Panc1 (cell line): Measurements from ENCODE around the gene MAPK8IP2. TPM values are rescaled to one million over a fixed set of nuclear protein-coding genes. Genes with fewer than 3 reads are reported as not detected.

Experiments
- ATAC-seq: fragments of 200-7000 bp; cut with Tn5 transposase; 2 replicates; pipeline ENCODE4 v1.9.1; 2020; ENCODE audit warnings: mild to moderate bottlenecking, moderate library complexity
- BruUV-seq: library from RNA; stranded (reverse); fragments of 400-500 nt; replicated peaks from 2 replicates; lab custom pipeline; 2021; lab: Mats Ljungman, UMichigan
- CTCF ChIA-PET: fragments of 300-600 bp; sonication (Branson Sonifier 250); formaldehyde crosslinking; loops from one replicate; lab custom pipeline; 2022; ENCODE audit warnings: antibody characterized with exemption; lab: Charles Lee
- POLR2A ChIA-PET: fragments of 300-600 bp; sonication (Branson Sonifier 250); formaldehyde crosslinking; loops from one replicate; lab custom pipeline; 2022; ENCODE audit warnings: antibody characterized with exemption; lab: Charles Lee
- DNase-seq: peaks from one replicate; pipeline ENCODE4 v3.0.0-alpha.2; 2010; ENCODE audit warnings: low read depth, low spot score
- H3K27ac ChIP-seq: 2 replicates; pipeline ENCODE4 v1.5.1; 2011; ENCODE audit warnings: mild to moderate bottlenecking, low read length, inconsistent platforms
- H3K27me3 ChIP-seq: fragments of 200-500 bp; sonication (Bioruptor generic); 2 replicates; pipeline ENCODE4 v1.6.0; 2014; ENCODE audit warnings: low read length, inconsistent platforms; ENCODE audit not compliant: control insufficient read depth, insufficient read depth
- H3K36me3 ChIP-seq: fragments of 200-500 bp; sonication (Bioruptor generic); 2 replicates; pipeline ENCODE4 v1.5.1; 2014; ENCODE audit warnings: inconsistent platforms, mild to moderate bottlenecking, low read length, moderate library complexity; ENCODE audit not compliant: control insufficient read depth, insufficient read depth
- H3K4me1 ChIP-seq: 2 replicates; pipeline ENCODE4 v1.5.1; 2011; ENCODE audit warnings: inconsistent platforms, mild to moderate bottlenecking, low read length, moderate library complexity; ENCODE audit not compliant: control insufficient read depth, insufficient read depth
- H3K4me3 ChIP-seq, 2 experiments: 2 replicates each; pipeline ENCODE4 v1.5.1; 2011 to 2012; ENCODE audit warnings: low read depth in 2 of 2, low read length in 2 of 2, mild to moderate bottlenecking in 2 of 2, inconsistent platforms in 1 of 2, moderate library complexity in 1 of 2
- H3K9me3 ChIP-seq: fragments of 200-500 bp; sonication (Bioruptor generic); 2 replicates; pipeline ENCODE4 v1.5.1; 2014; ENCODE audit warnings: low read depth, mild to moderate bottlenecking, inconsistent platforms, low read length, moderate library complexity; ENCODE audit not compliant: control insufficient read depth, insufficient read depth
- POLR2AphosphoS5 ChIP-seq: IDR thresholded peaks from 2 replicates; pipeline ENCODE4 v1.6.1; 2012; ENCODE audit warnings: mild to moderate bottlenecking, low read depth, low read length, moderate library complexity
- SIN3A ChIP-seq: IDR thresholded peaks from 2 replicates; pipeline ENCODE4 v1.6.1; 2012; ENCODE audit warnings: low read depth, mild to moderate bottlenecking, low read length, moderate library complexity, borderline replicate concordance; ENCODE audit not compliant: insufficient read depth
- TCF7L2 ChIP-seq: IDR thresholded peaks from 2 replicates; pipeline ENCODE4 v1.6.1; 2011; ENCODE audit warnings: mild to moderate bottlenecking, low read depth, low read length, inconsistent platforms
- in situ Hi-C: cut with HindIII; loops from 2 replicates; pipeline ENCODE4 v1.10.0; 2016; ENCODE audit warnings: low sequenced_read_pairs, low pct_unique_long_range_greater_than_20kb
- intact Hi-C: fragments of 100-400 bp; cut with micrococcal nuclease; formaldehyde crosslinking; loops from one replicate; pipeline ENCODE4 v1.10.0; 2022; ENCODE audit not compliant: unreplicated experiment
- total RNA-seq: library from RNA; stranded (reverse); gene quantifications from one replicate; pipeline ENCODE4 v1.2.1, GENCODE V29; 2021; ENCODE audit not compliant: unreplicated experiment
- TF ChIP-seq, protein P1 (sequence below), 2 experiments: IDR thresholded peaks; 2 replicates each; pipeline ENCODE4 v1.6.1; 2011 to 2012; ENCODE audit warnings: low read depth in 2 of 2, control low read depth in 1 of 2, low read length in 1 of 2, mild to moderate bottlenecking in 1 of 2, moderate library complexity in 1 of 2; ENCODE audit not compliant: insufficient read depth in 1 of 2
- TF ChIP-seq, protein P2 (sequence below): fragments of 450-650 bp; IDR thresholded peaks from 2 replicates; pipeline ENCODE4 v1.5.1; 2017; ENCODE audit warnings: mild to moderate bottlenecking

The MAPK8IP2 gene
- total RNA-seq, 1 experiment from 2014 or later: 38.4 TPM

DNA sequence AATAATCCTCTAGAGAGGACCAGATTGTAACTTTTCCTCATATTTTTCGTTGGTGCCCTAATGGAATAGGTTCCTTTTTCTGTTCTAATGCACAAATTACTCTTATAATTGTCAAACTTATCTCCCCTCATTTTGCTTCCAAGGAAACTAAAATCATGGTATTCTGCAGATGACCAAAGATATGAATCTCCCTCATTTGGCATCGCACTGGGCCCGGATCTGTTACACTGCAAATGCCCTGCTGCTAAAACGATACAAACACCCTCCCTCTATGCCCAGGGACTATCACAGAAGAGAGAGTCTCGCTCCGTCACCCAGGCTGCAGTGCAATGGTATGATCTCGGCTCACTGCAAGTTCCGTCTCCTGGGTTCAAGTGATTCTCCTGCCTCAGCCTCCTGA is 47.3 kb upstream of the MAPK8IP2 start:
- CTCF ChIA-PET: interaction anchor here (1.1 kb wide), 1 partner anchor 28 kb away, joined by 3 read pairs; the partner anchor contains the start of gene SCO2
- ATAC-seq: no peak
- H3K4me1 ChIP-seq: no peaks in the 10 kb centered on the region

DNA sequence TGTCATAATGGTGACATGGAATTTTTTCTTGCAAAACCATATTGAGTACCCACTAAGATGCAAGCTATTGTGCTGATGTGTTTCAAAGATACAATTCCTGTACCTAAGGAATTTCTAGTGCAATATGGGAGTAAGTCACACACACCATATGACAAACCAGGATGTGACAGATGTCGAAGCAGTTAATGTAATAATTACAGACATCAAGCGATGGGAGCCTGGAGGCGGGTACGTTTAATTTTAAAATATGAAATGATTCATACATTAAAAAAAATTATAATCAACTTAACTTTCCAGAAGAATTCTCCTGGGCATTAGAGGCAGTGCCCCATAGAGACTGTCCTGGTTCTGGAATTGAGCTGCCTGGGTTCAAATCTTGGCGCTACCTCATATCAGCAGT is 43.9 kb upstream of the MAPK8IP2 start:
- TF ChIP-seq POLR2AphosphoS5 (no peak), TCF7L2 (no peak), SIN3A (no peak)
- TF ChIP-seq, protein P1, sequence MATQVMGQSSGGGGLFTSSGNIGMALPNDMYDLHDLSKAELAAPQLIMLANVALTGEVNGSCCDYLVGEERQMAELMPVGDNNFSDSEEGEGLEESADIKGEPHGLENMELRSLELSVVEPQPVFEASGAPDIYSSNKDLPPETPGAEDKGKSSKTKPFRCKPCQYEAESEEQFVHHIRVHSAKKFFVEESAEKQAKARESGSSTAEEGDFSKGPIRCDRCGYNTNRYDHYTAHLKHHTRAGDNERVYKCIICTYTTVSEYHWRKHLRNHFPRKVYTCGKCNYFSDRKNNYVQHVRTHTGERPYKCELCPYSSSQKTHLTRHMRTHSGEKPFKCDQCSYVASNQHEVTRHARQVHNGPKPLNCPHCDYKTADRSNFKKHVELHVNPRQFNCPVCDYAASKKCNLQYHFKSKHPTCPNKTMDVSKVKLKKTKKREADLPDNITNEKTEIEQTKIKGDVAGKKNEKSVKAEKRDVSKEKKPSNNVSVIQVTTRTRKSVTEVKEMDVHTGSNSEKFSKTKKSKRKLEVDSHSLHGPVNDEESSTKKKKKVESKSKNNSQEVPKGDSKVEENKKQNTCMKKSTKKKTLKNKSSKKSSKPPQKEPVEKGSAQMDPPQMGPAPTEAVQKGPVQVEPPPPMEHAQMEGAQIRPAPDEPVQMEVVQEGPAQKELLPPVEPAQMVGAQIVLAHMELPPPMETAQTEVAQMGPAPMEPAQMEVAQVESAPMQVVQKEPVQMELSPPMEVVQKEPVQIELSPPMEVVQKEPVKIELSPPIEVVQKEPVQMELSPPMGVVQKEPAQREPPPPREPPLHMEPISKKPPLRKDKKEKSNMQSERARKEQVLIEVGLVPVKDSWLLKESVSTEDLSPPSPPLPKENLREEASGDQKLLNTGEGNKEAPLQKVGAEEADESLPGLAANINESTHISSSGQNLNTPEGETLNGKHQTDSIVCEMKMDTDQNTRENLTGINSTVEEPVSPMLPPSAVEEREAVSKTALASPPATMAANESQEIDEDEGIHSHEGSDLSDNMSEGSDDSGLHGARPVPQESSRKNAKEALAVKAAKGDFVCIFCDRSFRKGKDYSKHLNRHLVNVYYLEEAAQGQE (IDR thresholded peaks at IDR 0.05; ENCODE audit: insufficient read depth in 1 of 2, low read depth in 2 of 2, low read length in 1 of 2): no peak
- TF ChIP-seq, protein P2, sequence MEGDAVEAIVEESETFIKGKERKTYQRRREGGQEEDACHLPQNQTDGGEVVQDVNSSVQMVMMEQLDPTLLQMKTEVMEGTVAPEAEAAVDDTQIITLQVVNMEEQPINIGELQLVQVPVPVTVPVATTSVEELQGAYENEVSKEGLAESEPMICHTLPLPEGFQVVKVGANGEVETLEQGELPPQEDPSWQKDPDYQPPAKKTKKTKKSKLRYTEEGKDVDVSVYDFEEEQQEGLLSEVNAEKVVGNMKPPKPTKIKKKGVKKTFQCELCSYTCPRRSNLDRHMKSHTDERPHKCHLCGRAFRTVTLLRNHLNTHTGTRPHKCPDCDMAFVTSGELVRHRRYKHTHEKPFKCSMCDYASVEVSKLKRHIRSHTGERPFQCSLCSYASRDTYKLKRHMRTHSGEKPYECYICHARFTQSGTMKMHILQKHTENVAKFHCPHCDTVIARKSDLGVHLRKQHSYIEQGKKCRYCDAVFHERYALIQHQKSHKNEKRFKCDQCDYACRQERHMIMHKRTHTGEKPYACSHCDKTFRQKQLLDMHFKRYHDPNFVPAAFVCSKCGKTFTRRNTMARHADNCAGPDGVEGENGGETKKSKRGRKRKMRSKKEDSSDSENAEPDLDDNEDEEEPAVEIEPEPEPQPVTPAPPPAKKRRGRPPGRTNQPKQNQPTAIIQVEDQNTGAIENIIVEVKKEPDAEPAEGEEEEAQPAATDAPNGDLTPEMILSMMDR: no peak
- in situ Hi-C loops: no loop called here
- intact Hi-C loops: no loop called here
- no peak overlapping the region for H3K27ac ChIP-seq
- H3K36me3 ChIP-seq: no peaks in the 10 kb centered on the region
- BruUV-seq: no TSS peak
- H3K27me3 ChIP-seq: no peaks in the 10 kb centered on the region
- ChIA-PET CTCF (no interaction called here), POLR2A (interaction anchor here (1.0 kb wide), 1 partner anchor 17 kb away, joined by 18 read pairs; no protein-coding TSS in a partner anchor)
- DNase-seq (no peak), ATAC-seq (no peak)
- H3K4me1 ChIP-seq: no peaks in the 10 kb centered on the region
- no peak overlapping the region for H3K4me3 ChIP-seq
- H3K9me3 ChIP-seq: no peaks in the 10 kb centered on the region

More for the DNA sequence above, 47.3 kb upstream of the MAPK8IP2 start:
- no peaks in the 10 kb centered on the region for H3K9me3 ChIP-seq
- in situ Hi-C loops (no loop called here), intact Hi-C loops (no loop called here)
- DNase-seq: no peak
- no peak overlapping the region for H3K4me3 ChIP-seq
- no peaks in the 10 kb centered on the region for H3K27me3 ChIP-seq
- TF ChIP-seq, protein P2: no peak
- no peak for TF ChIP-seq TCF7L2
- no peak for TF ChIP-seq SIN3A
- TF ChIP-seq, protein P1 (IDR thresholded peaks at IDR 0.05; ENCODE audit: insufficient read depth in 1 of 2, low read depth in 2 of 2, low read length in 1 of 2): no peak
- TF ChIP-seq POLR2AphosphoS5: no peak
- POLR2A ChIA-PET: no interaction called here
- no peaks in the 10 kb centered on the region for H3K36me3 ChIP-seq
- no TSS peak for BruUV-seq
- no peak overlapping the region for H3K27ac ChIP-seq
